Measurements from ENCODE around the gene CAMK2G. TPM values are rescaled to one million over a fixed set of nuclear protein-coding genes. Genes with fewer than 3 reads are reported as not detected.

CAMK2G gene
- total RNA-seq, 2 experiments from 2014 or later: 34.4 to 38.4 TPM

- Histone ChIP-seq H3K4me3 (ENCODE audit: low read length) (no peak overlapping the region), H3K9me3 (ENCODE audit: control insufficient read depth in 1 of 2, insufficient read depth in 1 of 2, low read length in 2 of 2) (no peaks in the 10 kb centered on the region), H3K27me3 (ENCODE audit: control insufficient read depth in 1 of 2, insufficient read depth in 2 of 2, low read length in 2 of 2) (no peaks in the 10 kb centered on the region), H3K4me1 (ENCODE audit: insufficient read depth, low read length) (no peaks in the 10 kb centered on the region), H3K27ac (ENCODE audit: low read depth in 1 of 2, low read length in 2 of 2) (no peak overlapping the region), H3K36me3 (ENCODE audit: insufficient read depth, low read length) (peaks cover 86% of the 10 kb centered on the region)
- Mint-ChIP-seq H3K27me3 (no peaks in the 10 kb centered on the region), H3K27ac (no peak overlapping the region), H3K4me1 (ENCODE audit: low read depth) (no peaks in the 10 kb centered on the region), H3K4me3 (no peak overlapping the region), H3K9me3 (no peaks in the 10 kb centered on the region), H3K36me3 (ENCODE audit: low read depth) (peaks cover 85% of the 10 kb centered on the region)
- no peak for DNase-seq
- intact Hi-C loops (cut with DNase I, micrococcal nuclease): no loop called here
- ATAC-seq (ENCODE audit: poor library complexity): no peak
- ChIA-PET POLR2A (interaction anchor here (1.5 kb wide), 1 partner anchor 34 kb away, joined by 3 read pairs; no protein-coding TSS in a partner anchor), CTCF (interaction anchor here (1.6 kb wide), 1 partner anchor 39 kb away, joined by 4 read pairs; no protein-coding TSS in a partner anchor)
- no peak for TF ChIP-seq CTCF (IDR thresholded peaks at IDR 0.05)
These were observed 33.8 kb downstream of the CAMK2G start for GRCh38 chr10:73840403-73841060.

- Histone ChIP-seq H3K4me1 (ENCODE audit: insufficient read depth, low read length) (no peaks in the 10 kb centered on the region), H3K27ac (ENCODE audit: low read depth in 1 of 2, low read length in 2 of 2) (no peak overlapping the region), H3K9me3 (ENCODE audit: control insufficient read depth in 1 of 2, insufficient read depth in 1 of 2, low read length in 2 of 2) (no peaks in the 10 kb centered on the region), H3K36me3 (ENCODE audit: insufficient read depth, low read length) (peaks cover 86% of the 10 kb centered on the region), H3K27me3 (ENCODE audit: control insufficient read depth in 1 of 2, insufficient read depth in 2 of 2, low read length in 2 of 2) (no peaks in the 10 kb centered on the region), H3K4me3 (ENCODE audit: low read length) (no peak overlapping the region)
- H3K36me3 Mint-ChIP-seq (ENCODE audit: low read depth): peaks cover 83% of the 10 kb centered on the region
- H3K27me3 Mint-ChIP-seq: no peaks in the 10 kb centered on the region
- TF ChIP-seq CTCF (IDR thresholded peaks at IDR 0.05): no peak
- ChIA-PET CTCF (interaction anchor here (1.6 kb wide), 1 partner anchor 39 kb away, joined by 4 read pairs; no protein-coding TSS in a partner anchor), POLR2A (interaction anchor here (1.5 kb wide), 1 partner anchor 35 kb away, joined by 3 read pairs; no protein-coding TSS in a partner anchor)
- ATAC-seq (ENCODE audit: poor library complexity): no peak
- no peaks in the 10 kb centered on the region for H3K9me3 Mint-ChIP-seq
- no peak for DNase-seq
- no peak overlapping the region for H3K4me3 Mint-ChIP-seq
- intact Hi-C loops (cut with DNase I, micrococcal nuclease): no loop called here
- no peaks in the 10 kb centered on the region for H3K4me1 Mint-ChIP-seq (ENCODE audit: low read depth)
- H3K27ac Mint-ChIP-seq: no peak overlapping the region
These were observed 34.3 kb downstream of the CAMK2G start for GRCh38 chr10:73840056-73840402.

GRCh38 chr10:73839276-73839966 is 34.9 kb downstream of the CAMK2G start:
- no peak for TF ChIP-seq CTCF (IDR thresholded peaks at IDR 0.05)
- peaks cover 83% of the 10 kb centered on the region for H3K36me3 Mint-ChIP-seq (ENCODE audit: low read depth)
- Histone ChIP-seq H3K9me3 (ENCODE audit: control insufficient read depth in 1 of 2, insufficient read depth in 1 of 2, low read length in 2 of 2) (no peaks in the 10 kb centered on the region), H3K4me3 (ENCODE audit: low read length) (no peak overlapping the region), H3K36me3 (ENCODE audit: insufficient read depth, low read length) (peaks cover 86% of the 10 kb centered on the region), H3K4me1 (ENCODE audit: insufficient read depth, low read length) (no peaks in the 10 kb centered on the region), H3K27me3 (ENCODE audit: control insufficient read depth in 1 of 2, insufficient read depth in 2 of 2, low read length in 2 of 2) (no peaks in the 10 kb centered on the region), H3K27ac (ENCODE audit: low read depth in 1 of 2, low read length in 2 of 2) (no peak overlapping the region)
- H3K4me3 Mint-ChIP-seq: no peak overlapping the region
- H3K4me1 Mint-ChIP-seq (ENCODE audit: low read depth): no peaks in the 10 kb centered on the region
- H3K9me3 Mint-ChIP-seq: no peaks in the 10 kb centered on the region
- CTCF ChIA-PET: interaction anchor here (1.6 kb wide), 1 partner anchor 40 kb away, joined by 4 read pairs; no protein-coding TSS in a partner anchor
- POLR2A ChIA-PET: interaction anchor here (1.5 kb wide), 1 partner anchor 36 kb away, joined by 3 read pairs; no protein-coding TSS in a partner anchor
- intact Hi-C loops (cut with DNase I, micrococcal nuclease): no loop called here
- H3K27ac Mint-ChIP-seq: no peak overlapping the region
- DNase-seq: no peak
- no peaks in the 10 kb centered on the region for H3K27me3 Mint-ChIP-seq
- ATAC-seq (ENCODE audit: poor library complexity): no peak

Measured in CD4-positive, alpha-beta T cell (primary cell).